Fibroblast of villous mesenchyme (primary cell): ENCODE data around the gene CRYBB1. TPM values are rescaled to one million over a fixed set of nuclear protein-coding genes. Genes with fewer than 3 reads are reported as not detected.

Experiments used
- DNase-seq: peaks from one replicate; pipeline ENCODE4 v3.0.0-alpha.2; 2010; ENCODE audit warnings: low read depth
- H3K4me3 ChIP-seq: 2 replicates; pipeline ENCODE4 v1.5.1; 2011; ENCODE audit warnings: low read depth, mild to moderate bottlenecking, low read length
- total RNA-seq: library from RNA; depleted of rRNA; stranded (reverse); fragments of >200 nt; gene quantifications from 2 replicates; pipeline ENCODE4 v1.2.3, GENCODE V29; 2012
- TF ChIP-seq, protein P1 (sequence below): IDR thresholded peaks from 2 replicates; pipeline ENCODE4 v1.5.1; 2012; ENCODE audit warnings: low read depth, mild to moderate bottlenecking, low read length; ENCODE audit not compliant: insufficient read depth

The CRYBB1 gene
- total RNA-seq, 1 donor = not detected

DNA sequence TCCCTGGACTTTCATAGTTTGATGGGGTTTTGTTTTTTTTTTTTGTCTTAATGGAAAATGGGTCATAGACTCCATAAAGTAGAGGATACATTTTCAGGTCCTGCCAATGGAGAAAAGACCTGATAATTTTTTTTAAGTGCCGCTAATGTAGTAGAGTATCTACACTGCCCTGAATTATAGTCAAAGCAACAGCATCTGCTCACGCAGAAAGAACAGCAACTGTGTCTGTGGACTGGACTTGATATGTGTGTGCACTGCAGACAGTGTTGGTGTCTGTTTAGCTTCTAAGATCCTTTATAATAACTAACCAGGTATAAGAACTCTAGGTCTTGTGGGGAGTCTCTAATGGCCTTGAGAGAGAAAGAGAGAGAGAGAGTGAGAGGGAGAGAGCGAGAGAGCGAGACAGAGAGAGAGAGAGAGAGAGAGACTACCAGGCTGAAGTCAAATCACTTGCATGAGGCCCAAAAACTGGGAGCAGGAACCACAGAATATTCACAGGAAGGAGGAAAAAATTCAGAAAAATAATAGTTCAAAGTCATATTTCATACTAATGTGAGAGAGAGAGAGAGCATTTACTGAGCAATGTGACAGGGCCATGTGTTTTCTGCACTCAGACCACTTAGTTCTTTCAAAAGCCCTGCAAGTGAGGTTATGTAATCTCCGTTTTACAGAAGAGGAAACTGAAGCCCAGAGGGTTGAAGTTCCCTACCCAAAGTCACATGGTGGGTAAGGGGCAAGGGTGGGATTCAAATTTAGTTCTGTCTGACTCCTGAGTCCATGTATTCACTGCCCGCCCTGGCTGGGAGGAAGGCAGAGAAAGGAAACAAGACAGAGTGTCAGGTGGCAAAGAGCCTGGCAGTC, 30.9 kb upstream of the CRYBB1 start:
- TF ChIP-seq, protein P1, sequence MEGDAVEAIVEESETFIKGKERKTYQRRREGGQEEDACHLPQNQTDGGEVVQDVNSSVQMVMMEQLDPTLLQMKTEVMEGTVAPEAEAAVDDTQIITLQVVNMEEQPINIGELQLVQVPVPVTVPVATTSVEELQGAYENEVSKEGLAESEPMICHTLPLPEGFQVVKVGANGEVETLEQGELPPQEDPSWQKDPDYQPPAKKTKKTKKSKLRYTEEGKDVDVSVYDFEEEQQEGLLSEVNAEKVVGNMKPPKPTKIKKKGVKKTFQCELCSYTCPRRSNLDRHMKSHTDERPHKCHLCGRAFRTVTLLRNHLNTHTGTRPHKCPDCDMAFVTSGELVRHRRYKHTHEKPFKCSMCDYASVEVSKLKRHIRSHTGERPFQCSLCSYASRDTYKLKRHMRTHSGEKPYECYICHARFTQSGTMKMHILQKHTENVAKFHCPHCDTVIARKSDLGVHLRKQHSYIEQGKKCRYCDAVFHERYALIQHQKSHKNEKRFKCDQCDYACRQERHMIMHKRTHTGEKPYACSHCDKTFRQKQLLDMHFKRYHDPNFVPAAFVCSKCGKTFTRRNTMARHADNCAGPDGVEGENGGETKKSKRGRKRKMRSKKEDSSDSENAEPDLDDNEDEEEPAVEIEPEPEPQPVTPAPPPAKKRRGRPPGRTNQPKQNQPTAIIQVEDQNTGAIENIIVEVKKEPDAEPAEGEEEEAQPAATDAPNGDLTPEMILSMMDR = no peak
- no peak overlapping the region for H3K4me3 ChIP-seq
- peak; percentile 42 for DNase-seq

DNA sequence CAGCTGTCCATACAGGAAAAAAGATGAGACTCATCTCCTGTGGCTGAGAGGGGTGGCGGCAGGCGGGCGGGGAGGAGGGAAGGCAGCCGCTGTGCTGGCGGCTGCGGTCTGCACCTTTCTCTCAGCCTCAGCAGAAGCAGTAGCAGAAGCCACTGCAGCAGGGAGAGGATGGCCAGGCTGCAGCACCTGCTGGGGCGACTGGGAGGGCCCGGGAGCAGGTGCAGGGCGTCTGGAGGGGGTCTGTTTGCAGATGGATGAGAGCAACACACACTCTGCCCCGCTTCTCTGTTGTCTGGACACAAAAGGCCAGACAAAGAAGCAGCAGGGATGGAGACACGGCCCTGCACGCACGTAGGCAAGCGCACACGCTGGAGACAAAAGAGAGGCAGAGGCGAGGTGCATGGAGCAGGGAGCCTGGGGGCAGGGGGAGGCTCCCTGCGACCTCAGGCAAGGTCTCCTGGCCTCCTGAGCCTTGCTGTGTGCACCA, 30.2 kb upstream of the CRYBB1 start:
- no peak overlapping the region for H3K4me3 ChIP-seq
- TF ChIP-seq, protein P1 = no peak
- DNase-seq = no peak

DNA sequence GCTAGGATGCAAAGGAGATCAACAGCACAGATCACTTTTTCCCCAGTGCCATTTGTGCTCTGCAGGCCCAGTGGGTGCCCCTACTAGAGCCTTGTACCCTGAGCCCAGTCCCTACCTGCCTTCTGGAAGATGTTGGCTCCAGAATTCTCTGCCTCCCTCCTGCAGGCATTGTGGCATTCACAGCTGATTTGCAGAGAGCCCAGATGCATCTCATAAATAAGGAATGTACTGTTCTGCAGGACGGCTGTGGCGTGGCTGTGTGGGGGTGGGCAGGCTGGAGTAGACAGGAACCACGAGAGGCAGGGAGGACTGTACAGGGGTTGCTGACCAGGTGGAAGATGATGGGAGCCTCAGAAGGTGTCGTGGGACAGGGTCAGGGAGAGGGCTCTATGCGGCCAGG, 28.3 kb upstream of the CRYBB1 start:
- TF ChIP-seq, protein P1 = no peak
- no peak overlapping the region for H3K4me3 ChIP-seq
- peak; percentile 60 for DNase-seq

DNA sequence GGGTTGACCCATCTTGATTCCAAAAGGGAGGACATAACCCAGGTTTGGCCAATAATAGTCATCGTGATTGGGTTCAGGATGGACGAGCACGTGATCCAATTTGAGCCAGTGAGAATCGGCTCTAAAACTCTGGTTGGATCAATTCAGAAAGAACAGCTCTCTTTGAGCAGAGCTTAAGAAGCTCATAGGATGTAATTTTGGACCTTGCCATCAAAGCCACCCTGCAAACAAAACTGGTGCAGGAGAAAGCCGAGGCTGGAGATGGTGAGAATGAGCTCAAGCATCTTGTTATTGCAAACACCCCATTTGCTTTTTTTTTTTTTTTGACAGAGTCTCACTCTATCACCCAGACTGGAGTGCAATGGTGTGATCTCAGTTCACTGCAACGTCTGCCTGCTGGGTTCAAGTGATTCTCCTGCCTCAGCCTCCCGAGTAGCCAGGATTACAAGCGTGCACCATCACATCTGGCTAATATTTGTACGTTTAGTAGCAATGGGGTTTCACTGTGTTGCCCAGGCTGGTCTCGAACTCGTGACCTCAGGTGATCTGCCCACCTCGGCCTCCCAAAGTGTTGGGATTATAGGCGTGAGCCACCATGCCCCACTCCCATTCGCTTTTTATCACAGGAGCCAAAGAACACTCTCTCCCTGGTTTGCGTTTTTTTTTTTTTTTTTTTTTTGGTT, 25.7 kb upstream of the CRYBB1 start:
- TF ChIP-seq, protein P1 = no peak
- DNase-seq = no peak
- no peak overlapping the region for H3K4me3 ChIP-seq

DNA sequence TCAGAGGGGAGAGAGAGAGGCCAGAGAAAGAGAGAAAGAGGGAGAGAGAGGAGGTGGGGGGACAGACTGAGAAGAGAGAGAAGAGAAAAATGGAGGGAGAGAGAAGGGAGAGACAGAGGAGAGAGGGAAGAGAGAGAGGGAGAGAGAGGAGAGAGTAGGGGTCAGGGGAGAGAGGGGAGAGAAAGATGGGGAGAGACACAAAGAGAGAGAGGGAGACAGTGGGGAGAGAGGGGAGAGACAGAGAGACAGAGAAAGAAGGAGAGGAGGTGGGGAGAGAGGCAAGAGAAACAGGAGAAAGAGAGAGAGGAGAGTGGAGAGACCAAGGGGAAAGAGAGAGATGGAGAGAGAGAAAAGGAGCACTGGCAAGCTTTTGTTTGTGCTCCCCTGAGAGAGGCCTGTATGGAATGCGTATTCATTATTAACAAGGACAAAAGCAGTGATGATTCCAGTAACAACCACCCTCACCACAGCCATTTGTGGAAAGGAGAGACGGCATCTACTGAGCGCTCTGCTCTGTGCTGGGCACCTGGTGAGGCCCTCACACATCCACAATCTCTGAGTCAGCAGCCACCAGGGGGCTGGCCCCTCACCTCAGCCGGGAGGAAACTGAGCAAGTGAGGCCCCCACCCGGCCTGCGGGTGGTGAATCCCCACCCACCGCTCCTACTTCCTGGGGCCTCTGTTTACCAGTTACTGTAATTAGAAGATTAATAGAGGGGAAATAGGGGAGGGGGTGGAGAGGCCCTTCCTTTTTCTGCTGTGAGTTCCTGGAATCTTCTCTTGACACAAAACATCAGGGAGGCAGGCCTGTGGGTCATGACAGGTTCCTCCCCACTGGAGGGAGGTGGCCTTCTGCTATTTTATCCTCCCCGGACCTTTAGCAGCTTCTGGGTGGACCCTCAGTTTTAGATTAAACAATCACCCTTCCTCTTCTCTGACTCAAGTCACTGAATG, 24.9 kb upstream of the CRYBB1 start:
- no peak for DNase-seq
- no peak overlapping the region for H3K4me3 ChIP-seq
- TF ChIP-seq, protein P1 = peak; percentile 13

DNA sequence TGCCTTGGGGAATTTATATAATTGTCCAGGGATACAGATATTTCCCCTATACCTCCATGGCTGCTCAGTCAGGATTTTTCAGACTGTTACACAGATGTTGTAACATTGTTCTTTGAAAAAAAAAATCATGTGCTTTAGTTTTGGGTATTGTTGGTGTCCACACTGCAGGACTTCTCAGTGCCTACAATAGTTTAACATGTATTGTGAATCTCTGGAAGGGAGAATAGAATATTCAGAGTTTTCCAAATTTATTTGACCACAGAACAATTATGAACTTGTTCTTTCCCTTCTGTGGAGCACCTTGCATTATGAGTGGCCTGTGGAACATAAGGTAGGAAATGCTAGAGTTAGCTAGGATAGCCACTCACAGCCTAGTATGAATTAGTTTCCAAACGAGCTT, 18.5 kb upstream of the CRYBB1 start:
- TF ChIP-seq, protein P1 = no peak
- no peak overlapping the region for H3K4me3 ChIP-seq
- DNase-seq = no peak
